Iris pigment epithelial cell (primary cell): Measurements from ENCODE around the gene IGF2.

Experiments
- DNase-seq: peaks from one replicate; pipeline ENCODE4 v3.0.0-alpha.2; 2011; ENCODE audit warnings: low read depth

Gene IGF2

GRCh38 chr11:2122907-2123627, 16.1 kb downstream of the IGF2 start:
- no peak for DNase-seq

GRCh38 chr11:2122222-2122906, 16.8 kb downstream of the IGF2 start:
- DNase-seq: peak; percentile 60

DNA sequence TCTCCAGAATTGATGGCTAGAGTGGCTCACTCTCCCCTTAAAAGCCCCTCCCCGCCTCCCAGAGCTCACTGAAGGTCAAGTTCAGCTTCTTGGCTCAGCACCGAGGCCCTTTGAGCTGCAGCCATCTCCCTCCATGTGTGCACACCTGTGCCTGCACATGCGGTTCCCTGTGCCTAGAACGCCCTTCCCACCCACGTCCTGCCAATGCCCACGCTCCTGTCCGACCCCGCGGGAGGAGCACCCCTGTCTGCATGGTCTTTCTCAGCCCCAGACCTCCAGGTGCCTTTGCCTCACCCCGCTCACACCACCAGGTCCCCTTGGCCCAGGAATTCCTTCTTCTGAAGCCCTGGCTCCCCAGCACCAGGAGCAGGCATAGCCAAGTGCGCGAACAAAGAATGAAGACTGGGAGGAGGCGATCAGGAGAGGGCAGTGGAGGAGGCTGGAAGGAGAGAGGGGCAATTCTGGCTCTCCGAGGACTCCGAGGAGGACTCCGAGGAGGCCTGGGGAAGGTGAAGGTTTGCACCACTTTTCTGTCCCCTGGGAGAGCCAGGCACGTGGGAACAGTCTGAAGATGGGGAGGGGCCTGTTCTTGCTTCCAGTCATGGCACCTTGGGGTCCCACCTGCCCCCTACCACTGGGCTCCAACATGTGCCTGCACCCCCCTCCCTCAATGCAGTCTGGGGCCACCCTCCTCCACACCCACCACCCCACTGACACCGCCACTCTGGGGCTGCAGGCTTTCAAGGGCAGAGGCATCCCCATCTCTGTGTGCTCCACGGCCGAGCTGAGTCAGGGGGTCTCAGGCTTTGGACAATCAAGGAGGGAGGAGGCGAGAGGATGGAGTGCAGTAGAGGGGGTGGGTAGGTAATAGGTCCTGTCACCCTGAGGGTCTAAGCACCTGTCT, 17.7 kb downstream of the IGF2 start:
- no peak for DNase-seq

DNA sequence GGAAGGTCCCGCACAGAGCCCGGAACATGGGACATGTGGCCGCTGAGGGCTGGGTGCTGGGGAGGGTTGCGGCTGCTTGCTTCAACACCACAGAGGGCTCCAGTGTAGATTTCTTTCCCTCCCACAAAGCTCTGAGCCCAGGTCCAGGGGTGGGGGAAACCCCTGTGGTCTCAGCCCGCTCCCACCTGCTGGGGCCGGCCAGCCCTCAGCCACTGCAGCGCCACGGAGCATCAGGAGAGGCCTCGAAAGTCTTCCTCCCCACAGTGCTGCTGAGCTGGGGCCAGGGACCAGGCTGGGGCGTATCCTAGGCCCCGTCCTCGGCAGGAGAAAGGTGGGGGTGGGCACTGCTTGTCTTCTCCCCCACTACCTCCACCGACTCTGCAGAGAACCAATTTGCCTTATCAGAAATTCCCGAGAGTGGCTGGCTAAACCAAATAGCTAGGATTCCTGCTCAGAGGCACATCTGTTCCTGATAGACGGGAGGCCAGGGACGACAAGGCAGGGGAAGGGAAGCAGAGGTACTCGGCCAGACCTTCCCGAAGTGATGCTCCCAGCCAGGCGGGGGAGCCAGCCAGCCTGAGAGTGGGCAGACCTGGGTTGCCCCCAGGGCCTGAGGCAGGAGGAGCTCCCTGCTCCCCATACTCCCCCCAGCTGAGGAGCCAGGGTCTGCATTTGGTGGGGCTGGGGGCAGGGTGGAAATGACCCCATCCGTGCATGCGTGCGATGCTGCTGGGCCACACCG, 18.7 kb downstream of the IGF2 start:
- DNase-seq: no peak

DNA sequence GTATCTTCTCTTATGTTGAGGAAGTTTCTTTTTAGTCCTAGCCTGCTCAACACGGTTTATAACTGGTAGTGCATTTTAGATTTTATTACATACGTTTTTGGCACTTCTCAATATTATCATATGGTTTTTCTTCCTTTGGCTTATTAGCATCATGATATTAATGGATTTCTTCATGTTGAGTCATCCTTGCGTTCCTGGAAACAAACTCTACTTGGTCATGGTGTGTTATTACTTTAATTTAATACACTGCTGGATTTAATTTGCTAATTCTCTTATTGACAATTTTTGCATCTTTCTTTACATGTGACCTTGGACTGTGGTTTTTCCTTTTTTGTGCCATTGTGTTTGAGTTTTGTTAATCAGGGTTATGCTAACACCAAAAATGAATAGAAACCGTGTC, 20.5 kb downstream of the IGF2 start:
- no peak for DNase-seq

GRCh38 chr11:2116680-2117079, 22.5 kb downstream of the IGF2 start:
- DNase-seq: no peak

- DNase-seq: no peak
Observed at GRCh38 chr11:2115308-2115707, 23.9 kb downstream of the IGF2 start.

DNA sequence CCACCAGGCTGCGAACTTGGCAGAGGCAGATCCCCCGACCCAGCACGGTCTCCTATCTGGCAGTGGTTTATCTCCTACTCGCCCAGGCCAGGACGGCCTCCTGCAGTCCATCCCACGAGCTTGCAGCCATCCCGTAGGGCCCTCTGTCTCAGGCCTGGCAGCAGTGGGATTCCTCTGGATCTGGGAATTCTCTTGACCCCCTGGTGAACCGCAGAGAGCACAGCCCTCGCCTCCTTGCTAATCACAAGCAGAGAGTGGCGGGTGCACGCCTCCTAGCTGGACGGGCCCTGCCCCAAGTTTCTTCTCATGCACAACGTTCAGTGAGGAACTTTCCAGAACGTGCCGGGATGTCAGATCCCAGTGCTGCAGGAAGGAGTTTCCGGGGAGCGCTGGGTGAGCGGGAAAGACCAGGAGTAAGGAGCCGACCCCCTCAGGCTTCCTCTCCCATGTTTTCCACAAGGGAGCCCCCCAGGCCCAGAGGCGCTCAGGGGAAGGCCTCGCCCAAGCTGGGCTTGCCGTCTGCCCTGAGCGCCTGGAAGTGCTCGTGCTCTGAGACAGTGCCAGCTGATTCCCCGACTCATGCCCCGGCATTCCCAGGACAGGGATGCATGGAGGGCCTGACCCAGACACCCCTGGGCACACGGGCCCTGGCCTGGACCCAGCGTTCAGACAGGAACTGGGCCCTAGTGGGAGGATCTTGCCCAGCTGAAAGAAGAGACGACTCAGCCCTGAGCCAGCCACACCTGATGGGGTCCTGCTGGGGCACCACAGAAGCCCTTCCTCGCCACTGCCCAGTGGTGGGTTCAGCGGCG, 24.6 kb downstream of the IGF2 start:
- no peak for DNase-seq

DNA sequence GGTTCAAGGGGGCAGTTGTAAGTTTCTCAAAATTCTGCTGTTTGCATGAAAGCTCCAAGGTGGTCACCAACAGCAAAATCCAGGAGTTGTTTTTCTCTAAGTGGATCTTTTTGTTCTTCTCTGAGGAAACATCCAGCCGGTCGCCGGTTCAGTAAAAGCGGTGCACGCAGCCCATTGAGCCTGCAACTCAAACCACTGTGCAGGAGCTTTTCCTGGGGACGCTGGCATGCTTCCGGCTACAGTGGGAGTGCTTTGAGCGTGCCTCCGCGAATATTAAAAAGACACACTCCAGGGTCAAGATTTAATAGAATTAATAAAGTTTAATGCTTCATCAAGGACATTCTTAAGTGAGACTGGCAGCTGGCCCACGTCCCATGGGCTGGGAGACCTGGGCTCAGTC, 25.4 kb downstream of the IGF2 start:
- DNase-seq: no peak

DNA sequence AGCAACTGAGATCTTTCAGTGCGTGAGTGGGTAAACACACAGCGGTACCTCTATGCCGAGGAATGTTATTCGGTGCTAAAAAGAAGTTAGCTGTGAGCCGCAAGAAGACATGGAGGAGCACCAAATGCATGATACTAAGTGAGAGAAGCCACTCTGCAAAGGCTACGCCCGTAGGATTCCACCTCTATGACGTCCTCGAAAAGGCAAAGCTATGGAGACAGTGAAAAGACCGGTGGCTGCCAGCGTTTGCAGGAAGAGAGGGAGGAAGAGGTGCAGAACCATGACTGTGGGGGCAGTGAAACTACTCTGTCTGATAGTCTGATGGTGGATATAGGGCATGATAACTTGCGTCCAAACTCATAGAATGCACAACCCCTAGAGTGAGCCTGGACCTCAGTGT, 28.7 kb downstream of the IGF2 start:
- no peak for DNase-seq

- peak; percentile 41 for DNase-seq
Observed at GRCh38 chr11:2109541-2110019, 29.6 kb downstream of the IGF2 start.

GRCh38 chr11:2108675-2109491, 30.3 kb downstream of the IGF2 start:
- DNase-seq: peak; percentile 8

- DNase-seq: no peak
Observed at GRCh38 chr11:2107941-2108630, 31.1 kb downstream of the IGF2 start.

- DNase-seq: no peak
Observed at GRCh38 chr11:2107521-2107920, 31.7 kb downstream of the IGF2 start.

DNA sequence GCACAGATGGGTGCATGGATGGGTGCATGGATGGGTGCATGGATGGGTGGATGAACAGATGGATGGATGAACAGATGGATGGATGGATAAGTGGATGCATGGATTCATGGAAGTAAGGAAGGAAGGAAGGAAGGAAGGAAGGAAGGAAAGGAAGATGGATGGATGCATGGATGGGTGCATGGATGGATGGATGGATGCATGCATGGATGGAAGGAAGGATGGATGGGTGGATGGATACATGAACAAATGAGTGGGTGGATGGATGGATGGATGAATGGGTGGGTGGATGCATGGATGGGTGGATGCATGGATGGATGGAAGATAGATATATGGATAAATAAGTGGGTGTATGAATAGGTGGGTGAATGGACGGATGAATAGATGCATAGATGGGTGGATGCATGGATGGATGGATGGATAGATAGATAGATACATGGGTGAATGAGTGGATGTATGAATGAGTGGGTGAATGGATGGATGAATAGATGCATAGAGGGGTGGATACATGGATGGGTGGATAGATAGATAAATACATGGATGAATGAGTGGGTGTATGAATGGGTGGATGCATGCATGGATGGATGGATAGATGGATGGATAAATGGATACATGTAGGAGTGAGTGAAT, 32.5 kb downstream of the IGF2 start:
- no peak for DNase-seq

DNA sequence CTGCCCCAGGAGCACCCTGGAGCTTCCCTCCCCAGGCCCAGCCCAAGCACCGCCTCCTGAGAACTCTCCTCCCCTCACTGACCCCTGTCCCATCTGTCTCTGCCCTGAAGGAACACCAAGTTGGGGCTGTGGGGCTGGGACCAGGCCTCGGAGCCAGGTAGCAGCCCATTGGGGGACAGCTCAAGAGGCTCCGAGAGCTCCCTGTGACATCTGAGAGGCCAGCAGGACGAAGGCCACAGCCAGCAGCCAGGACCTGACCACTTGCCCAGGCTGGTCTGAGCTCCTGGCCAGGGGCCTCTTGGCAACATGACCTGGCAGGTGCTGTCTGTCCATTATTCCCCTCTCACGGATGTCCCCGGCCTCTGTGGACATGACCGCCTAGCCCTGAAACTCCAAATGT, 33.7 kb downstream of the IGF2 start:
- no peak for DNase-seq

DNA sequence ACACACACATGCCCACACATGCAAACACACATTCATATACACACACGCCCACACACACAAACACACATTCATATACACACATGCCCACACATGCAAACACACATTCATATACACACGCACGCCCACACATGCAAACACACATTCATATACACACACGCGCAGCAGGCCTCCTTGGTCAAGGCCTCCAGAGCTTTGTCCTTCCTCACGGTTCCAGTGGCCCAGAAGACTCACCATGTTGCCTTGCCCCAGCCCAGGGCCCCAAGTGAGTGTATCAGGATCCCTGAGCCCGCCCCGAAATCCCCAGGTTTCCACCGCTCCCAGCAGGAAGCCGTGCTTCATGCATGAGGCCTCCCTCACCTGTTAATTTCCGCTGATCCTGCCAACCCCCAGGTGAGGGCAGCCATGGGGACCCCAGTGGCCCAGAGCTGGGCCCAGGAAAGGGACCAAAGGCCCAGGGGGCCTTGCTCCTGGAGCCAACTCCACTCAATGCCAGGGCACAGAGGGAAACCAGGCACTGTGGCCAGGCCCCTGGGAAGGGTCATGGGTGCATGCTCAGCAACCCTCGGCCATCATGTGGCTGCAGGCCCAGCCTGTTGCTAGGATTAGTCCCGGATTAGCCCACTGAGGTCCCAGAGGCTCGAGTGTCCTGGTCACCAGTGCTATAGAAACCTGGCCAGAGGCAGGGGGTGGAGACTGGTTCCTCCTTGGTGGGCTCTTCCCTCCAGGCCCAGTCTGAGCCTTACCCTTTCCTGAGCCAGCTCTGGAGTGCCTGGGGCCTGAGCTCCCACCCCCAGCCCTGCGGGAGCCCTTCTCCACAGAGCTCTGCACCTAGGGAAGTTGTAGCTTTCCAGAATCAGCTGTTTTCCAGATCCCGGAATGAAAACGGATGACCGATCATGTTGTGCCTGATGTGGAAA, 34.4 kb downstream of the IGF2 start:
- DNase-seq: no peak
